ENCODE data around the gene NOX5. TPM values are rescaled to one million over a fixed set of nuclear protein-coding genes. Genes with fewer than 3 reads are reported as not detected.

The NOX5 gene
- total RNA-seq, 4 donors from 2014 or later = 0.27 TPM; not detected in 3

DNA sequence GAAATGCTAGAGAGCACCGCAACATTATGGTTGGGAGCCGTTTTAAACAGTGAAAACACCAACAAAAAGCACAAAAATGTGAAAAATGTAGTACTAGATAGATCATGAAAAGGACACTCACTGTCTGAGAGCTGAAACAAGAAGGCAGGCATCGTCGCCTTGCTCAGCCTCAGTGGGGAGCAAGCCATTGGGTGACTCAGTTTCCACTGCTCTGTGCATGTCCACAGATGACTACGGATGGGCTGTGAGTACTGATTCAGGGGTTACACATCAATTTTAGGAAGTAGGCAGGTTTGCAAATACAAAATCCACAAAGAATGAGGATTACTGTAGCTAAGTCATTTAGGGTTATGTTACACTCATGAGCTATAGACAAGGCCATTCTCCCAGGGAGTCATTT lies 10.8 kb downstream of the NOX5 start:
- Histone ChIP-seq H3K9me3 (no peaks in the 10 kb centered on the region), H3K4me3 (no peak overlapping the region), H3K27ac (no peak overlapping the region), H3K36me3 (no peaks in the 10 kb centered on the region), H3K4me1 (no peaks in the 10 kb centered on the region), H3K27me3 (no peaks in the 10 kb centered on the region)
- in situ Hi-C loops (cut with MboI; ENCODE audit: low pct_ligation_motif_present in 1 of 4, low pct_unique_long_range_greater_than_20kb in 1 of 4, low sequenced_read_pairs in 3 of 4) (no loop called here), intact Hi-C loops (cut with DNase I; ENCODE audit: low total_unique reads) (no loop called here)
- WGBS, 2 donors (ENCODE audit: low coverage in 1 of 2) = 85 to 86% methylated on average over 2 to 5 of the region's 5 CpGs
- DNase-seq = no peak
- TF ChIP-seq POLR2AphosphoS5 (IDR thresholded peaks at IDR 0.05) (no peak), POLR2A (IDR thresholded peaks at IDR 0.05) (no peak), EP300 (IDR thresholded peaks at IDR 0.05; ENCODE audit: low read depth) (no peak)
- TF ChIP-seq, protein P1, sequence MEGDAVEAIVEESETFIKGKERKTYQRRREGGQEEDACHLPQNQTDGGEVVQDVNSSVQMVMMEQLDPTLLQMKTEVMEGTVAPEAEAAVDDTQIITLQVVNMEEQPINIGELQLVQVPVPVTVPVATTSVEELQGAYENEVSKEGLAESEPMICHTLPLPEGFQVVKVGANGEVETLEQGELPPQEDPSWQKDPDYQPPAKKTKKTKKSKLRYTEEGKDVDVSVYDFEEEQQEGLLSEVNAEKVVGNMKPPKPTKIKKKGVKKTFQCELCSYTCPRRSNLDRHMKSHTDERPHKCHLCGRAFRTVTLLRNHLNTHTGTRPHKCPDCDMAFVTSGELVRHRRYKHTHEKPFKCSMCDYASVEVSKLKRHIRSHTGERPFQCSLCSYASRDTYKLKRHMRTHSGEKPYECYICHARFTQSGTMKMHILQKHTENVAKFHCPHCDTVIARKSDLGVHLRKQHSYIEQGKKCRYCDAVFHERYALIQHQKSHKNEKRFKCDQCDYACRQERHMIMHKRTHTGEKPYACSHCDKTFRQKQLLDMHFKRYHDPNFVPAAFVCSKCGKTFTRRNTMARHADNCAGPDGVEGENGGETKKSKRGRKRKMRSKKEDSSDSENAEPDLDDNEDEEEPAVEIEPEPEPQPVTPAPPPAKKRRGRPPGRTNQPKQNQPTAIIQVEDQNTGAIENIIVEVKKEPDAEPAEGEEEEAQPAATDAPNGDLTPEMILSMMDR (IDR thresholded peaks at IDR 0.05) = no peak

DNA sequence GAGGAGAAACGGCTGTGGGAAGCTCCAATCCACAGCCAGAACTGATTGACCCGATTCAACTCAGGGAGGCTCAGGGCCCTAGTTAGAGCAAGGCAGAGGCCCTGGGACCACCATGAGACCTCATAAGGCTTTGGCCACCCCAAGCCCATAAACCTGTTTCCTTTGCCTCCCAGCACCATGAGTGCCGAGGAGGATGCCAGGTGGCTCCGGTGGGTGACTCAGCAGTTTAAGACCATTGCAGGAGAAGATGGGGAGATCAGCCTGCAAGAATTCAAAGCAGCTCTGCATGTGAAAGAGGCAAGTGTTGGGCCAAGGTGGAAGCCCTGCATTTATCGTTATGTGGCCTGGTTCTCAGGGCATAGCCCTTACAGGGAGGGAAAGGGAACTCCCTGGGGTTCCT lies 11.9 kb downstream of the NOX5 start:
- no peak for DNase-seq
- Histone ChIP-seq H3K9me3 (no peaks in the 10 kb centered on the region), H3K36me3 (no peaks in the 10 kb centered on the region), H3K4me3 (no peak overlapping the region), H3K4me1 (no peaks in the 10 kb centered on the region), H3K27ac (no peak overlapping the region), H3K27me3 (no peaks in the 10 kb centered on the region)
- TF ChIP-seq POLR2AphosphoS5 (IDR thresholded peaks at IDR 0.05) (no peak), POLR2A (IDR thresholded peaks at IDR 0.05) (no peak)
- WGBS, 2 donors (ENCODE audit: low coverage in 1 of 2) = 82% methylated on average over 5 of the region's 5 CpGs; no CpG with 5 or more reads in 1 of the 2 donors
- in situ Hi-C loops (cut with MboI; ENCODE audit: low pct_ligation_motif_present in 1 of 4, low pct_unique_long_range_greater_than_20kb in 1 of 4, low sequenced_read_pairs in 3 of 4) (no loop called here), intact Hi-C loops (cut with DNase I; ENCODE audit: low total_unique reads) (no loop called here)

DNA sequence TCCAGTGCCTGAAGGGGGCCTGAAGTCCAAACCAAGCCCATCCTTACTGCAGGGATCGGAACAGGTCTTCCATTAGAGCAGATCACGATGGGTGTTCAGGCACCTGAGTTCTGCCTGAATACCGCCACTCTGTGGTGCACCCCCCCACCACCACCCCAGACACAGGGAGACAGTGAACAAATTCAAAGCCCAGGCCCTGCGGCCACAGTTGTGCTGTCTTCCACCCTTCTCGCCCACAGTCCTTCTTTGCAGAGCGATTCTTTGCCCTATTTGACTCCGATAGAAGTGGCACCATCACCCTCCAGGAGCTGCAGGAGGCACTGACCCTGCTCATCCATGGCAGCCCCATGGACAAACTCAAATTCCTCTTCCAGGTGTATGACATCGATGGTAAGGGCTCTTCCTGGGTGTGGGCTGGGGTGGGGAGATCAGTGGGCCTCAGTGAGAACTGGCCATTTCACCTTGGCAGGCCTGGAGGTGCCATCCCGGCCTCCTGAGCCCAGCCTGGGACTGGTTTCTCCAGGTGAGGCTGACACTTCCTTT lies 13.6 kb downstream of the NOX5 start:
- H3K27ac ChIP-seq = no peak overlapping the region
- 91% methylated on average over 9 of the region's 9 CpGs; no CpG with 5 or more reads in 1 of the 2 donors for WGBS, 2 donors (ENCODE audit: low coverage in 1 of 2)
- intact Hi-C loops (cut with DNase I; ENCODE audit: low total_unique reads) = no loop called here
- H3K36me3 ChIP-seq = no peaks in the 10 kb centered on the region
- in situ Hi-C loops (cut with MboI; ENCODE audit: low pct_ligation_motif_present in 1 of 4, low pct_unique_long_range_greater_than_20kb in 1 of 4, low sequenced_read_pairs in 3 of 4) = no loop called here
- H3K4me1 ChIP-seq = peaks cover 0 to 6% (median 3%) of the 10 kb centered on the region in 4 donors
- H3K9me3 ChIP-seq = no peaks in the 10 kb centered on the region
- TF ChIP-seq, protein P1 (IDR thresholded peaks at IDR 0.05) = no peak
- H3K4me3 ChIP-seq = no peak overlapping the region
- peaks cover 14% of the 10 kb centered on the region for H3K27me3 ChIP-seq
- no peak for DNase-seq

DNA sequence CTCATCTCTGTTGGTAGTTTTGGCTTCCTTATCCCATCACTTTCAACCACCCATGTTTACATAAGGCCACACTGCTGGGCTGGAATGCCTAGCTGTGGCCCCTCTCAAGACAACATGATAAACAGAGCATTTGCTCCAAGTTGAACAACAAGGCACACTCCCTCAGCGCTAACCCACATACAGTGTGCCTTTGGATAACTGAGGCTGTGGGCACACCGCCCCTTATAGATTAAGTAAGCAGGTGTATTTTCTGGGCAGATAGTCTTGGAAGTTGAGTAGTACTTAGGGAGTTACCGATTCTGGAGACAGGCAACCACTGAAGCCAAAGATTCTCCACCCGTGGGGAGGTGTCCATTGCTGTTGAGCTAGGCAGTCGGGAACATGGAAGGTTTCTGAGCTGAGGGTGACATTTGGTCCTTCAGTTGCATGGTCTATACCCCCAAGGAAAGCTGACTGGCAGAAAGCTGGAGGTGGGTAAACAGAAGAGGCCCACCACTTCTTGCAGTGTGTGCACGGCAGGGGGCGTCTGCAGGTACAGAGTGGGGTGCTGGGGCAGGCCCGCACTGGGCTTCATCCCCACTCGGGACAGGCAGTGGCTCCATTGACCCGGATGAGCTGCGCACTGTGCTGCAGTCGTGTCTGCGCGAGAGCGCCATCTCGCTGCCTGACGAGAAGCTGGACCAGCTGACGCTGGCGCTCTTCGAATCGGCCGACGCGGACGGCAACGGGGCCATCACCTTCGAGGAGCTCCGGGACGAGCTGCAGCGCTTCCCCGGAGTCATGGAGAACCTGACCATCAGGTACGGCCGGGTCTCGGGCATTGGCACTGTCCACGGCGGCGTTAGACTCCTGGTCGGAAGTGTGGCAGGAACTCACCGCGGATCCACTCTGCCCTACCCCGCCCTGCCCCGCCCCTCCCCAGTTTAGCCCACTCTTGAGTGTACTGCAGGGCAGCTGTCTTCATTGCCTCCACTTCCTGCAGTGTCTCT lies 16.8 kb downstream of the NOX5 start:
- peak overlapping the region in 2 of 4 donors; percentile 25 to 37 for H3K4me3 ChIP-seq
- peak; percentile 55 for DNase-seq
- intact Hi-C loops (cut with DNase I; ENCODE audit: low total_unique reads) = no loop called here

More for the DNA sequence above, 16.8 kb downstream of the NOX5 start:
- in situ Hi-C loops (cut with MboI; ENCODE audit: low pct_ligation_motif_present in 1 of 4, low pct_unique_long_range_greater_than_20kb in 1 of 4, low sequenced_read_pairs in 3 of 4) = no loop called here
- Histone ChIP-seq H3K36me3 (no peaks in the 10 kb centered on the region), H3K27me3 (peaks cover 22% of the 10 kb centered on the region), H3K4me1 (peaks cover 0 to 6% (median 3%) of the 10 kb centered on the region in 4 donors), H3K9me3 (no peaks in the 10 kb centered on the region), H3K27ac (no peak overlapping the region)
- TF ChIP-seq POLR2AphosphoS5 (IDR thresholded peaks at IDR 0.05) = no peak
- TF ChIP-seq, protein P1 (IDR thresholded peaks at IDR 0.05) = peak in 4 of 5 experiments; percentile 32 to 49 (median 44)
- 31% methylated on average over 42 of the region's 42 CpGs; no CpG with 5 or more reads in 1 of the 2 donors for WGBS, 2 donors (ENCODE audit: low coverage in 1 of 2)
